ENCODE measurements around the gene RASAL1. TPM values are rescaled to one million over a fixed set of nuclear protein-coding genes. Genes with fewer than 3 reads are reported as not detected.

The RASAL1 gene
- total and polyA plus RNA-seq, 2 donors (not counting 1 experiment from before 2014, with no cell fraction given) = not detected

DNA sequence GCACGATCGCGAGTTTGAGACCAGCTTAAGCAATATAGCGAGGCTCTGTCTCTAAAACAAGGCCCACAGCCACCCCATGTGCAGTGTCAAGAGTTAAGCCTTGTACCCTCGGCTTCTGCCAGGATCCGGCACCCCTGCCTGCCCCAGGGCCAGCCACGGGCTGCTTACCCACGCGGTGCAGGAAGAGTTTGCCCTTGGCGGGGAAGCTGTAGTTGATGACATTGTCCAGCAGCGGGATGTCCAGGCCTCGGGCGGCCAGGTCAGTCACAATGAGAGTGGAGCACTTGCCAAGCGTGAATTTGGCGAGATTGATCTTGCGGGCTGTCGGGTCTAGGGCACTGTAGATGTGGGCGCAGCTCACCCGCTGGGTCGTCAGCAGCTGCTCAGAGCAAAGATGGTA, 36.6 kb upstream of the RASAL1 start:
- H3K79me2 ChIP-seq (ENCODE audit: control insufficient read depth, insufficient read depth, low read length) = no peaks in the 10 kb centered on the region

DNA sequence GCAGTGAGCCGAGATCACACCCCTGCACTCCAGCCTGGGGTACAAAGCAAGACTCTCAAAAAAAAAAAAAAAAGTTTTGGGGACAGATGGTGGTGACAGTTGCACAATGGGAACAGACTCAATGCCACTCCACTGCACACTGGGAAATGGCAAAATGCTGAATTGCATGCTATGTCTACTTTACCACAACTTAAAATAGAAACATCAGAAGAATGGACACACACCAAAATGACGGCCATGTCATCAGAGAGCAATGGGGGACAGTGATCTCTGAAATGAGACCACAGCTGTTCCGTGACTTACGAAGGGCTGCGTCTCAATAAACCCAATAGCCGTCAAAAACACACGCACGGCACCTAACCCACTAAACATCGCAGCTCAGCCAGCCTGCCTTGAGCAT, 36.0 kb upstream of the RASAL1 start:
- no peak overlapping the region for H3K9ac ChIP-seq (ENCODE audit: insufficient read depth, low read length)
- H3K4me3 ChIP-seq (replicated peaks in 1 of 4; ENCODE audit: control extremely low read depth in 1 of 4, insufficient read depth in 1 of 4, low read depth in 3 of 4, low read length in 4 of 4) = no peak overlapping the region
- no peak overlapping the region for H2AFZ ChIP-seq (ENCODE audit: low read length)
- no peaks in the 10 kb centered on the region for H3K79me2 ChIP-seq (ENCODE audit: control insufficient read depth, insufficient read depth, low read length)
- no peaks in the 10 kb centered on the region for H3K4me1 ChIP-seq (ENCODE audit: control insufficient read depth, extremely low read depth, insufficient read depth, low read length)
- H3K36me3 ChIP-seq (ENCODE audit: control insufficient read depth, insufficient read depth, low read length) = peaks cover 15% of the 10 kb centered on the region
- no peaks in the 10 kb centered on the region for H4K20me1 ChIP-seq (ENCODE audit: control insufficient read depth, extremely low read depth, insufficient read depth, low read length)
- no peaks in the 10 kb centered on the region for H3K27me3 ChIP-seq (ENCODE audit: control insufficient read depth, insufficient read depth, low read length)
- DNase-seq (ENCODE audit: low read depth in 2 of 2) = no peak
- H3K4me2 ChIP-seq (ENCODE audit: extremely low read depth, insufficient read depth, low read length) = no peak overlapping the region
- H3K9me3 ChIP-seq (ENCODE audit: control insufficient read depth, insufficient read depth, low read depth, low read length) = no peaks in the 10 kb centered on the region
- TF ChIP-seq, protein P1, sequence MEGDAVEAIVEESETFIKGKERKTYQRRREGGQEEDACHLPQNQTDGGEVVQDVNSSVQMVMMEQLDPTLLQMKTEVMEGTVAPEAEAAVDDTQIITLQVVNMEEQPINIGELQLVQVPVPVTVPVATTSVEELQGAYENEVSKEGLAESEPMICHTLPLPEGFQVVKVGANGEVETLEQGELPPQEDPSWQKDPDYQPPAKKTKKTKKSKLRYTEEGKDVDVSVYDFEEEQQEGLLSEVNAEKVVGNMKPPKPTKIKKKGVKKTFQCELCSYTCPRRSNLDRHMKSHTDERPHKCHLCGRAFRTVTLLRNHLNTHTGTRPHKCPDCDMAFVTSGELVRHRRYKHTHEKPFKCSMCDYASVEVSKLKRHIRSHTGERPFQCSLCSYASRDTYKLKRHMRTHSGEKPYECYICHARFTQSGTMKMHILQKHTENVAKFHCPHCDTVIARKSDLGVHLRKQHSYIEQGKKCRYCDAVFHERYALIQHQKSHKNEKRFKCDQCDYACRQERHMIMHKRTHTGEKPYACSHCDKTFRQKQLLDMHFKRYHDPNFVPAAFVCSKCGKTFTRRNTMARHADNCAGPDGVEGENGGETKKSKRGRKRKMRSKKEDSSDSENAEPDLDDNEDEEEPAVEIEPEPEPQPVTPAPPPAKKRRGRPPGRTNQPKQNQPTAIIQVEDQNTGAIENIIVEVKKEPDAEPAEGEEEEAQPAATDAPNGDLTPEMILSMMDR (conservative IDR thresholded peaks at IDR 0.05 in 1 of 2, IDR thresholded peaks at IDR 0.05 in 1 of 2; ENCODE audit: low read depth in 1 of 2, low read length in 2 of 2) = no peak
- TF ChIP-seq EZH2 (IDR thresholded peaks at IDR 0.05; ENCODE audit: low read length, missing control alignments) = no peak
- H3K27ac ChIP-seq (ENCODE audit: insufficient read depth, low read length) = no peak overlapping the region

More for the DNA sequence above, 36.6 kb upstream of the RASAL1 start:
- H3K4me1 ChIP-seq (ENCODE audit: control insufficient read depth, extremely low read depth, insufficient read depth, low read length) = no peaks in the 10 kb centered on the region
- H3K36me3 ChIP-seq (ENCODE audit: control insufficient read depth, insufficient read depth, low read length) = peaks cover 15% of the 10 kb centered on the region
- no peaks in the 10 kb centered on the region for H3K27me3 ChIP-seq (ENCODE audit: control insufficient read depth, insufficient read depth, low read length)
- no peak overlapping the region for H3K9ac ChIP-seq (ENCODE audit: insufficient read depth, low read length)
- TF ChIP-seq, protein P1 (conservative IDR thresholded peaks at IDR 0.05 in 1 of 2, IDR thresholded peaks at IDR 0.05 in 1 of 2; ENCODE audit: low read depth in 1 of 2, low read length in 2 of 2) = no peak
- TF ChIP-seq EZH2 (IDR thresholded peaks at IDR 0.05; ENCODE audit: low read length, missing control alignments) = no peak
- DNase-seq (ENCODE audit: low read depth in 2 of 2) = no peak
- H3K27ac ChIP-seq (ENCODE audit: insufficient read depth, low read length) = no peak overlapping the region
- H4K20me1 ChIP-seq (ENCODE audit: control insufficient read depth, extremely low read depth, insufficient read depth, low read length) = no peaks in the 10 kb centered on the region
- H3K4me2 ChIP-seq (ENCODE audit: extremely low read depth, insufficient read depth, low read length) = no peak overlapping the region
- no peak overlapping the region for H2AFZ ChIP-seq (ENCODE audit: low read length)
- no peak overlapping the region for H3K4me3 ChIP-seq (replicated peaks in 1 of 4; ENCODE audit: control extremely low read depth in 1 of 4, insufficient read depth in 1 of 4, low read depth in 3 of 4, low read length in 4 of 4)
- H3K9me3 ChIP-seq (ENCODE audit: control insufficient read depth, insufficient read depth, low read depth, low read length) = no peaks in the 10 kb centered on the region

DNA sequence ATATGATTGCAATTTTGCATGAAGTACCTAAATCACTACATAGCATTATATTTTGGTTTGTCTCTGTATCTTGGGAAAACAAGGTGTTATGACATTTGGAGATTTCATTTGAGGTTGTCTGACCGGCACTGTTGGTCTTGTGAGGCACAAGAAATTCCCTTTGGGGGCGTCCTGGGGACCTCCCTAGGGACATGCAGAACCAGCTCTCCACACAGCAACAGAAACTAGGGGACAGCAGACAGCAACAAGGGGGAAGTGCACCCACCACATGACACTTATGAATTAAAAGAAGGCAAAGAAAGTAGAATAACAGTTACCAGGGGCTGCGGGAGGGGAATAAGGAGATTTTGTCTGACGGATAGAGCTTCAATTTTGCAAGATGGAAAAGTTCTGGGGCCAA, 35.4 kb upstream of the RASAL1 start:
- H3K9ac ChIP-seq (ENCODE audit: insufficient read depth, low read length) = no peak overlapping the region
- no peak overlapping the region for H3K27ac ChIP-seq (ENCODE audit: insufficient read depth, low read length)
- no peaks in the 10 kb centered on the region for H3K27me3 ChIP-seq (ENCODE audit: control insufficient read depth, insufficient read depth, low read length)
- TF ChIP-seq, protein P1 (conservative IDR thresholded peaks at IDR 0.05 in 1 of 2, IDR thresholded peaks at IDR 0.05 in 1 of 2; ENCODE audit: low read depth in 1 of 2, low read length in 2 of 2) = no peak
- TF ChIP-seq EZH2 (IDR thresholded peaks at IDR 0.05; ENCODE audit: low read length, missing control alignments) = no peak
- peaks cover 15% of the 10 kb centered on the region for H3K36me3 ChIP-seq (ENCODE audit: control insufficient read depth, insufficient read depth, low read length)
- H4K20me1 ChIP-seq (ENCODE audit: control insufficient read depth, extremely low read depth, insufficient read depth, low read length) = no peaks in the 10 kb centered on the region
- no peaks in the 10 kb centered on the region for H3K79me2 ChIP-seq (ENCODE audit: control insufficient read depth, insufficient read depth, low read length)
- no peaks in the 10 kb centered on the region for H3K4me1 ChIP-seq (ENCODE audit: control insufficient read depth, extremely low read depth, insufficient read depth, low read length)
- DNase-seq (ENCODE audit: low read depth in 2 of 2) = no peak
- H2AFZ ChIP-seq (ENCODE audit: low read length) = no peak overlapping the region
- H3K9me3 ChIP-seq (ENCODE audit: control insufficient read depth, insufficient read depth, low read depth, low read length) = no peaks in the 10 kb centered on the region
- no peak overlapping the region for H3K4me3 ChIP-seq (replicated peaks in 1 of 4; ENCODE audit: control extremely low read depth in 1 of 4, insufficient read depth in 1 of 4, low read depth in 3 of 4, low read length in 4 of 4)
- no peak overlapping the region for H3K4me2 ChIP-seq (ENCODE audit: extremely low read depth, insufficient read depth, low read length)

Measured in fibroblast of lung (primary cell).